CD8-positive, alpha-beta memory T cell (primary cell): ENCODE data around the gene SLC23A1. TPM values are rescaled to one million over a fixed set of nuclear protein-coding genes. Genes with fewer than 3 reads are reported as not detected.
"Not testable (repeated sequence)": the region's sequence is repeated elsewhere in the genome, so short reads cannot be mapped to it uniquely, and the experiment has no call there.

Experiments used
- CTCF ChIA-PET: fragments of 350-600 bp; sonication (Branson Sonifier 250); formaldehyde crosslinking; loops from one replicate; lab custom pipeline; 2021; ENCODE audit warnings: antibody characterized with exemption; lab: Charles Lee
- POLR2A ChIA-PET: fragments of 350-600 bp; sonication (Branson Sonifier 250); formaldehyde crosslinking; loops from one replicate; lab custom pipeline; 2021; ENCODE audit warnings: antibody characterized with exemption; lab: Charles Lee
- DNase-seq, 5 donors: peaks; one replicate each; pipeline versions ENCODE4 v3.0.0 to v3.0.0-alpha.2; 2020 to 2022; ENCODE audit warnings: mixed read lengths in 1 of 5
- H3K27ac ChIP-seq: one replicate; pipeline ENCODE4 v1.7.0; 2013; ENCODE audit warnings: low read depth, mild to moderate bottlenecking, low read length, moderate library complexity
- H3K27me3 ChIP-seq: 2 replicates; pipeline ENCODE4 v1.7.0; 2013; ENCODE audit warnings: low read length, mild to moderate bottlenecking; ENCODE audit not compliant: insufficient read depth, poor library complexity, severe bottlenecking
- H3K36me3 ChIP-seq: 2 replicates; pipeline ENCODE4 v1.7.0; 2013; ENCODE audit warnings: mild to moderate bottlenecking, low read length, moderate library complexity; ENCODE audit not compliant: insufficient read depth
- H3K4me1 ChIP-seq: 2 replicates; pipeline ENCODE4 v1.7.0; 2013; ENCODE audit warnings: mild to moderate bottlenecking, low read length, moderate library complexity; ENCODE audit not compliant: insufficient read depth
- H3K4me3 ChIP-seq: 2 replicates; pipeline ENCODE4 v1.7.0; 2013; ENCODE audit warnings: mild to moderate bottlenecking, low read length
- H3K9me3 ChIP-seq: 2 replicates; pipeline ENCODE4 v1.7.0; 2013; ENCODE audit warnings: mild to moderate bottlenecking, low read length
- H3K27ac Mint-ChIP-seq, 8 donors: one replicate each; pipeline ENCODE4 v1.8.0; 2020 to 2021; ENCODE audit warnings: mixed read lengths in 8 of 8, mild to moderate bottlenecking in 6 of 8, inconsistent platforms in 3 of 8, moderate library complexity in 3 of 8
- H3K27me3 Mint-ChIP-seq, 2 donors: one replicate each; pipeline ENCODE4 v1.8.0; 2020 to 2021; ENCODE audit warnings: mixed read lengths in 2 of 2, mild to moderate bottlenecking in 1 of 2, moderate library complexity in 1 of 2
- H3K36me3 Mint-ChIP-seq, 3 donors: one replicate each; pipeline ENCODE4 v1.8.0; 2020 to 2021; ENCODE audit warnings: mixed read lengths in 3 of 3, inconsistent platforms in 1 of 3, mild to moderate bottlenecking in 1 of 3
- H3K4me1 Mint-ChIP-seq, 3 donors: one replicate each; pipeline ENCODE4 v1.8.0; 2020 to 2021; ENCODE audit warnings: mixed read lengths in 3 of 3, inconsistent platforms in 1 of 3, mild to moderate bottlenecking in 1 of 3
- H3K4me3 Mint-ChIP-seq, 7 donors: one replicate each; pipeline ENCODE4 v1.8.0; 2020 to 2021; ENCODE audit warnings: mixed read lengths in 7 of 7, mild to moderate bottlenecking in 6 of 7, moderate library complexity in 4 of 7, inconsistent platforms in 2 of 7
- H3K9me3 Mint-ChIP-seq, 5 donors: one replicate each; pipeline ENCODE4 v1.8.0; 2020 to 2022; ENCODE audit warnings: mixed read lengths in 5 of 5, mild to moderate bottlenecking in 3 of 5, moderate library complexity in 2 of 5, inconsistent platforms in 1 of 5
- polyA plus RNA-seq: library from polyadenylated mRNA; unstranded; fragments of 300-500 nt; fragmentation: Illumina TruSeq; gene quantifications from one replicate; pipeline ENCODE4 v1.2.3, GENCODE V29; 2021
- total RNA-seq, 2 experiments: library from RNA; stranded (reverse); gene quantifications; one replicate each; pipeline ENCODE4 v1.2.3, GENCODE V29; 2021

SLC23A1 gene
- total and polyA plus RNA-seq, 3 experiments from 2014 or later, result 0.33 TPM; not detected in 2

- Histone ChIP-seq H3K4me3 (no peak overlapping the region), H3K27me3 (no peaks in the 10 kb centered on the region), H3K9me3 (no peaks in the 10 kb centered on the region), H3K36me3 (no peaks in the 10 kb centered on the region), H3K4me1 (peaks cover 11% of the 10 kb centered on the region), H3K27ac (no peak overlapping the region)
- Mint-ChIP-seq H3K9me3 (no peaks in the 10 kb centered on the region), H3K27me3 (peaks cover 0 to 2% of the 10 kb centered on the region in 2 donors), H3K27ac (peak overlapping the region in 1 of 8 donors; percentile 33), H3K4me3 (no peak overlapping the region), H3K4me1 (no peaks in the 10 kb centered on the region), H3K36me3 (peaks cover 0 to 16% (median 15%) of the 10 kb centered on the region in 3 donors)
- POLR2A ChIA-PET, result interaction anchor here (0.6 kb wide), 1 partner anchor 194 kb away, joined by 5 read pairs; no protein-coding TSS in a partner anchor
- CTCF ChIA-PET, result interaction anchor here (0.8 to 16.6 kb wide), 3 partner anchors 8 to 103 kb away, joined by 3 to 414 read pairs (median 3); no protein-coding TSS in a partner anchor
- DNase-seq, result no peak
Measured at GRCh38 chr5:139413963-139414362, 30.9 kb upstream of the SLC23A1 start.

DNA sequence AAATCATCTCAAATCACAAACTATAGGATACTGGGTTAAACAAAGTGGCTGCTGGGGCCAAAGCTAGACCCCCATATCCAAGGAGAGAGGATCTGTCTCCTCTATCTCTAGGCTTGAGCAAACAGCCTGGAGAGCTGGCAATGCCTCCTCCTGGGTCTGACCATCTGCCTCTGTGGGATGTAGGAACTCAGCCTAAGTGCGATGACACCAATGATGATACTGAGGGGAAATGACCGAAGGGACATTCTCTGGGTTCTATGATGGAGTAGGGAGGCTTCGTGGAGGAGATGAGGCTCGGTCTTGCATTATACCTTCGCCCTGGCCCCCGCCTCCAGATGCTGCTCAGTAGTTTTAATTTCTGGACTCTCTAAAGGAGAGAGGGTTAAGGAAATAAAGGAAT, 30.1 kb upstream of the SLC23A1 start:
- H3K27ac ChIP-seq, result no peak overlapping the region
- no peaks in the 10 kb centered on the region for H3K27me3 ChIP-seq
- no peaks in the 10 kb centered on the region for H3K9me3 ChIP-seq
- Mint-ChIP-seq H3K36me3 (peaks cover 0 to 11% (median 8%) of the 10 kb centered on the region in 3 donors), H3K27me3 (no peaks in the 10 kb centered on the region), H3K27ac (no peak overlapping the region), H3K9me3 (no peaks in the 10 kb centered on the region), H3K4me3 (no peak overlapping the region), H3K4me1 (no peaks in the 10 kb centered on the region)
- ChIA-PET POLR2A (no interaction called here), CTCF (interaction anchor here (1.1 to 16.6 kb wide), 2 partner anchors 8 to 104 kb away, joined by 3 to 414 read pairs; no protein-coding TSS in a partner anchor)
- DNase-seq, result no peak
- H3K36me3 ChIP-seq, result no peaks in the 10 kb centered on the region
- H3K4me1 ChIP-seq, result peaks cover 11% of the 10 kb centered on the region
- H3K4me3 ChIP-seq, result no peak overlapping the region

DNA sequence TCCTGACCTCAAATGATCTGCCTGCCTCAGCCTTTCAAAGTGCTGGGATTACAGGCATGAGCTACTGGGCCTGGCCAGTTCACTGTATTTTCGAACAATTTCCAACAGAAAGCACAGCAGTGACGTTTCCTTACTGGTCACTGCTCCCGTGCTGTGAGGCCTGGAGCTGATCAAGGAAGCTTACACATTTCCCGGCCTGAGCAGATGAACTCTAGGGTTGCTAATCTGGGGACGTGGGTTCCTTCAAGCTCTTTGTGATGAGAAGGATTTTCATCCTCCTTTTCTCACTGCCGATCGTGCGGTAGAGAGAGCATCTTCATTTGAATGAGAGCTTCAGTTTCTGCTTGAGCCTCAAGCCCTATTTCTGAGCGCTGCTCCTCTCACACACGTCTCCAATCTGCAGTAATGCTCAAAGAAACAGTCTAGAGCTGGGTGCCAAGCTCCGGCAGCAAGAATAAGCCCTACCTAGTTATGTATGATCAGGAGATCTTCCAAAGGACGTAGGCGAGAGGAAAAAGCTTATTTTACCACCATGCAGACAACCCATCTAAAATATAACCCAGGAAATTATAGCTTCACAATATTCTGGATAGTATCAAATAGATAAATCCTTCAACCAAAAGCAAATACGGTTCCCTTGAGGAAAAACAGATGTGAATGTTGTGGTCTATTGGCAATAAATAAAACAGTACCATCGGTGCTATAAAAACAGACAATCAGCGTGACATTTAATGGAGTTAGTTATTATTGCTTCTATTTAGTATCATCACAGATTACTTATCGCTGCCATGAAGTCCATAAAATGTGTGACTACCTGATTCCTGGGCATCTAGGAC, 28.1 kb upstream of the SLC23A1 start:
- Mint-ChIP-seq H3K27ac (peak overlapping the region in 1 of 8 donors; percentile 47), H3K36me3 (peaks cover 0 to 11% (median 5%) of the 10 kb centered on the region in 3 donors), H3K4me3 (no peak overlapping the region), H3K9me3 (no peaks in the 10 kb centered on the region), H3K4me1 (no peaks in the 10 kb centered on the region), H3K27me3 (no peaks in the 10 kb centered on the region)
- H3K27ac ChIP-seq, result no peak overlapping the region
- H3K4me1 ChIP-seq, result peaks cover 11% of the 10 kb centered on the region
- POLR2A ChIA-PET, result no interaction called here
- DNase-seq, result no peak
- no peaks in the 10 kb centered on the region for H3K27me3 ChIP-seq
- no peaks in the 10 kb centered on the region for H3K36me3 ChIP-seq
- CTCF ChIA-PET, result interaction anchor here (1.2 to 16.6 kb wide), 4 partner anchors 9 to 106 kb away, joined by 5 to 414 read pairs (median 12); no protein-coding TSS in a partner anchor
- H3K9me3 ChIP-seq, result no peaks in the 10 kb centered on the region
- H3K4me3 ChIP-seq, result no peak overlapping the region

GRCh38 chr5:139410121-139410992, 27.3 kb upstream of the SLC23A1 start:
- CTCF ChIA-PET, result interaction anchor here (1.1 to 16.6 kb wide), 6 partner anchors 8 to 107 kb away, joined by 3 to 414 read pairs (median 7); partner anchors contain the start of gene DNAJC18
- Histone ChIP-seq H3K36me3 (no peaks in the 10 kb centered on the region), H3K27me3 (no peaks in the 10 kb centered on the region), H3K4me3 (no peak overlapping the region), H3K4me1 (peaks cover 9% of the 10 kb centered on the region), H3K9me3 (no peaks in the 10 kb centered on the region), H3K27ac (no peak overlapping the region)
- Mint-ChIP-seq H3K36me3 (peaks cover 0 to 11% (median 3%) of the 10 kb centered on the region in 3 donors), H3K27ac (peak overlapping the region in 1 of 8 donors; percentile 88), H3K9me3 (no peaks in the 10 kb centered on the region), H3K4me1 (no peaks in the 10 kb centered on the region), H3K27me3 (no peaks in the 10 kb centered on the region), H3K4me3 (no peak overlapping the region)
- POLR2A ChIA-PET, result no interaction called here
- no peak for DNase-seq

- H3K36me3 ChIP-seq, POLR2A ChIA-PET, H3K27me3 ChIP-seq, H3K4me3 ChIP-seq, H3K9me3 Mint-ChIP-seq, H3K4me3 Mint-ChIP-seq, H3K27ac Mint-ChIP-seq, DNase-seq, H3K27ac ChIP-seq, H3K4me1 Mint-ChIP-seq, H3K9me3 ChIP-seq, H3K27me3 Mint-ChIP-seq: not testable (repeated sequence)
- H3K36me3 Mint-ChIP-seq, result peaks cover 0 to 11% (median 3%) of the 10 kb centered on the region in 3 donors
- CTCF ChIA-PET, result interaction anchor here (1.1 to 3.6 kb wide), 3 partner anchors 9 to 30 kb away, joined by 3 to 14 read pairs (median 4); partner anchors contain the start of gene DNAJC18
- H3K4me1 ChIP-seq, result peaks cover 11% of the 10 kb centered on the region
Measured at GRCh38 chr5:139409116-139409515, 26.0 kb upstream of the SLC23A1 start.

DNA sequence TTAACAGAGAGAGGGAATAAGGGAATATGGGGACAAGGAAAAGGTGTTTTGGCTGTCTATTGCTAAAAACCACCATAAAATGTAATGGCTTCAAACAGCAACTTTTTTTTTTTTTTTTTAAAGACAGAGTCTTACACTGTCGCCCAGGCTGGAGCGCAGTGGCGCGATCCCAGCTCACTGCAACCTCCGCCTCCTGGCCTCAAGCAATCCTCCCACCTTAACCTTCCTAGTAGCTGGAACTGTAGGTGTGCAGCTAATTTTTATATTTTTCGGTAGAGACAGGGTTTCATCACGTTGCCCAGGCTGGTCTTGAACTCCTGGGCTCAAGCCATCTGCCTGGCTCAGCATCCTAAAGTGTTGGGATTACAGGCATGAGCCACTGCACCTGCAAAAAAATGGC, 25.1 kb upstream of the SLC23A1 start:
- H3K36me3 Mint-ChIP-seq, result peaks cover 0 to 4% (median 3%) of the 10 kb centered on the region in 3 donors
- H3K4me1 Mint-ChIP-seq, result peaks cover 13 to 16% (median 15%) of the 10 kb centered on the region in 3 donors
- ChIA-PET CTCF (interaction anchor here (0.6 to 3.6 kb wide), 2 partner anchors 12 to 15 kb away, joined by 3 to 14 read pairs; no protein-coding TSS in a partner anchor), POLR2A (no interaction called here)
- H3K27me3 ChIP-seq, result no peaks in the 10 kb centered on the region
- peak overlapping the region in 1 of 8 donors; percentile 21 for H3K27ac Mint-ChIP-seq
- no peak overlapping the region for H3K4me3 ChIP-seq
- no peaks in the 10 kb centered on the region for H3K36me3 ChIP-seq
- DNase-seq, result no peak
- H3K4me3 Mint-ChIP-seq, result no peak overlapping the region
- no peaks in the 10 kb centered on the region for H3K9me3 Mint-ChIP-seq
- no peaks in the 10 kb centered on the region for H3K27me3 Mint-ChIP-seq
- no peaks in the 10 kb centered on the region for H3K9me3 ChIP-seq
- no peak overlapping the region for H3K27ac ChIP-seq
- H3K4me1 ChIP-seq, result peaks cover 15% of the 10 kb centered on the region

DNA sequence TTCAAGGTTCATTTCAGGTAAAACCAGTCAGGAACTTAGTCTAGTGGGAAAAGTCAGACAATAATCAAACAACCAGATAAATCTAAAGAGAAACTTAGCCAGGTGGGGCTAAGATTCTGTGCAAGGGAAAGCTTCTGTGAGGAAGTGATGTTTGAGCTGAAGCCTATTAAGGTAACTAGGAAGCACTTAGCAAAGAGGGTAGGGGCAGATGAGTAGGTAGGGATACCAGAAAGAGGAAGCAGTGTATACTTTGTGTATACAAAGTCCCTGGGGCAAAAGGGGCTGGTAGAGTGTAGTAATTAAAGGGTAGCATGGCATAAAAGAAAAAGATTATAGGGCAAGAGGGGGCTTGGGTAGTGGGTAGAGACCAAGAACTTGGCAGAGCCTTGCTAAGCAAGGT, 24.4 kb upstream of the SLC23A1 start:
- no peaks in the 10 kb centered on the region for H3K27me3 Mint-ChIP-seq
- H3K4me1 ChIP-seq, result peaks cover 22% of the 10 kb centered on the region
- H3K36me3 ChIP-seq, result no peaks in the 10 kb centered on the region
- H3K27me3 ChIP-seq, result no peaks in the 10 kb centered on the region
- ChIA-PET POLR2A (no interaction called here), CTCF (interaction anchor here (0.6 kb wide), 1 partner anchor 15 kb away, joined by 3 read pairs; no protein-coding TSS in a partner anchor)
- H3K4me3 ChIP-seq, result no peak overlapping the region
- no peak for DNase-seq
- no peaks in the 10 kb centered on the region for H3K9me3 ChIP-seq
- no peak overlapping the region for H3K4me3 Mint-ChIP-seq
- peaks cover 20 to 23% (median 22%) of the 10 kb centered on the region in 3 donors for H3K4me1 Mint-ChIP-seq
- H3K27ac Mint-ChIP-seq, result peak overlapping the region in 1 of 8 donors; percentile 40
- H3K36me3 Mint-ChIP-seq, result peaks cover 0 to 3% (median 2%) of the 10 kb centered on the region in 3 donors
- no peaks in the 10 kb centered on the region for H3K9me3 Mint-ChIP-seq
- no peak overlapping the region for H3K27ac ChIP-seq
